Mammary epithelial cell (primary cell): ENCODE results near the gene FGA.

ENCODE experiments used
- EZH2 ChIP-seq: IDR thresholded peaks from 2 replicates; pipeline ENCODE4 v1.6.1; 2012; ENCODE audit warnings: low read length, inconsistent platforms, borderline replicate concordance
- TF ChIP-seq, protein P1 (sequence below), 2 donors: IDR thresholded peaks in 1 of 2; conservative IDR thresholded peaks in 1 of 2; 2 replicates each; pipeline ENCODE4 v1.5.1; 2011 to 2012; ENCODE audit warnings: inconsistent platforms in 2 of 2, low read length in 2 of 2, mild to moderate bottlenecking in 2 of 2, control low read depth in 1 of 2, low read depth in 1 of 2; ENCODE audit not compliant: insufficient read depth in 1 of 2; ENCODE audit errors: extremely low read depth in 1 of 2

DNA sequence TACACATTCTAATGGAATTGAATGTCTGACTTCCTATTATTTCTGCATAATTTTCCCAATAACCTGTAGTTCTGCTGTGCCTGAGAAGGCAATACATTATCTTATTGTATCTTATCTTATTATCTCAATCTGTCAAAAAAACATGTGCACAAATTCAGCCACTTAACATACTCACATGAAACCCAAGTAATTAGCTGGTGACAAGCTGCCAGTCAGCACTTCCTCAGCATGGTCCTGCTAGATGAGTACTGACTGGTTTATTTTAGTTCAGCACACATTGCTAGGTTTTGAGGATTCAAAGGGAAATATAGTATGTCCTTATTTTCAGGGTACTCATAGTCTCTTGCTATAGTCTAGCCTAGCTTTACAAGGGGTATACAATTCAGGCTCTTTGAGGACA is 39.8 kb upstream of the FGA start:
- TF ChIP-seq, protein P1, sequence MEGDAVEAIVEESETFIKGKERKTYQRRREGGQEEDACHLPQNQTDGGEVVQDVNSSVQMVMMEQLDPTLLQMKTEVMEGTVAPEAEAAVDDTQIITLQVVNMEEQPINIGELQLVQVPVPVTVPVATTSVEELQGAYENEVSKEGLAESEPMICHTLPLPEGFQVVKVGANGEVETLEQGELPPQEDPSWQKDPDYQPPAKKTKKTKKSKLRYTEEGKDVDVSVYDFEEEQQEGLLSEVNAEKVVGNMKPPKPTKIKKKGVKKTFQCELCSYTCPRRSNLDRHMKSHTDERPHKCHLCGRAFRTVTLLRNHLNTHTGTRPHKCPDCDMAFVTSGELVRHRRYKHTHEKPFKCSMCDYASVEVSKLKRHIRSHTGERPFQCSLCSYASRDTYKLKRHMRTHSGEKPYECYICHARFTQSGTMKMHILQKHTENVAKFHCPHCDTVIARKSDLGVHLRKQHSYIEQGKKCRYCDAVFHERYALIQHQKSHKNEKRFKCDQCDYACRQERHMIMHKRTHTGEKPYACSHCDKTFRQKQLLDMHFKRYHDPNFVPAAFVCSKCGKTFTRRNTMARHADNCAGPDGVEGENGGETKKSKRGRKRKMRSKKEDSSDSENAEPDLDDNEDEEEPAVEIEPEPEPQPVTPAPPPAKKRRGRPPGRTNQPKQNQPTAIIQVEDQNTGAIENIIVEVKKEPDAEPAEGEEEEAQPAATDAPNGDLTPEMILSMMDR (conservative IDR thresholded peaks at IDR 0.05 in 1 of 2, IDR thresholded peaks at IDR 0.05 in 1 of 2; ENCODE audit: extremely low read depth in 1 of 2, insufficient read depth in 1 of 2, low read depth in 1 of 2, low read length in 2 of 2) = no peak
- TF ChIP-seq EZH2 = no peak
